IMR-90 (cell line): ENCODE measurements around the gene PIEZO2. TPM values are rescaled to one million over a fixed set of nuclear protein-coding genes. Genes with fewer than 3 reads are reported as not detected.
A peak's percentile ranks its signal among the peaks of the same experiment; 100 is the strongest.

Experiments used
- ATAC-seq: fragments of 200-7000 bp; cut with Tn5 transposase; 2 replicates; pipeline ENCODE4 v1.9.1; 2020; ENCODE audit warnings: low read depth, mild to moderate bottlenecking, moderate library complexity
- BruUV-seq: library from RNA; stranded (reverse); fragments of 400-500 nt; replicated peaks from 2 replicates; lab custom pipeline; 2021; lab: Mats Ljungman, UMichigan
- CTCF ChIA-PET: fragments of 300-600 bp; formaldehyde crosslinking; extraction: SDS; loops from one replicate; lab custom pipeline; 2021; ENCODE audit warnings: antibody characterized with exemption; lab: Yijun Ruan, JAX
- POLR2A ChIA-PET: fragments of 300-600 bp; sonication (Branson Sonifier 250); formaldehyde crosslinking; loops from one replicate; lab custom pipeline; 2022; ENCODE audit warnings: antibody characterized with exemption; ENCODE audit not compliant: unreplicated experiment; lab: Charles Lee
- DNase-seq: peaks from one replicate; pipeline ENCODE4 v3.0.0; 2013
- H2AFZ ChIP-seq: replicated peaks from 2 replicates; pipeline ENCODE3; 2013; ENCODE audit warnings: low read length, mild to moderate bottlenecking; ENCODE audit not compliant: poor library complexity
- H2AK5ac ChIP-seq: 2 replicates; pipeline ENCODE4 v1.6.1; 2013; ENCODE audit warnings: low read depth, low read length, inconsistent platforms
- H2AK9ac ChIP-seq: replicated peaks from 2 replicates; pipeline ENCODE3; 2013; ENCODE audit warnings: mild to moderate bottlenecking, low read depth, low read length, moderate library complexity; ENCODE audit not compliant: poor library complexity
- H2BK120ac ChIP-seq: 2 replicates; pipeline ENCODE4 v1.6.1; 2013; ENCODE audit warnings: low read depth, low read length, inconsistent platforms
- H2BK15ac ChIP-seq: 3 replicates; pipeline ENCODE4 v1.6.1; 2013; ENCODE audit warnings: low read depth, low read length, inconsistent platforms
- H2BK20ac ChIP-seq: 2 replicates; pipeline ENCODE4 v1.6.1; 2013; ENCODE audit warnings: low read depth, mild to moderate bottlenecking, inconsistent platforms, low read length, moderate library complexity
- H2BK5ac ChIP-seq: 2 replicates; pipeline ENCODE4 v1.6.1; 2013; ENCODE audit warnings: mild to moderate bottlenecking, low read depth, low read length, inconsistent platforms; ENCODE audit not compliant: poor library complexity, severe bottlenecking
- H3K14ac ChIP-seq: replicated peaks from 2 replicates; pipeline ENCODE4 v1.6.1; 2013; ENCODE audit warnings: low read depth, low read length, inconsistent platforms
- H3K18ac ChIP-seq: 2 replicates; pipeline ENCODE4 v1.6.1; 2013; ENCODE audit warnings: low read depth, low read length, control low read depth
- H3K23ac ChIP-seq: 2 replicates; pipeline ENCODE4 v1.6.1; 2013; ENCODE audit warnings: low read depth, low read length, inconsistent platforms
- H3K27ac ChIP-seq: 2 replicates; pipeline ENCODE4 v1.5.1; 2013; ENCODE audit warnings: mild to moderate bottlenecking, control low read depth, low read length; ENCODE audit not compliant: insufficient read depth
- H3K27me3 ChIP-seq: 2 replicates; pipeline ENCODE4 v1.6.1; 2013; ENCODE audit warnings: low read length; ENCODE audit not compliant: control insufficient read depth, insufficient read depth
- H3K36me3 ChIP-seq: 2 replicates; pipeline ENCODE4 v1.6.1; 2013; ENCODE audit warnings: low read length, mixed read lengths; ENCODE audit not compliant: control insufficient read depth, insufficient read depth
- H3K4ac ChIP-seq: 2 replicates; pipeline ENCODE4 v1.6.1; 2013; ENCODE audit warnings: low read depth, low read length, inconsistent platforms
- H3K4me1 ChIP-seq: 2 replicates; pipeline ENCODE4 v1.6.1; 2013; ENCODE audit warnings: low read length, mixed read lengths; ENCODE audit not compliant: control insufficient read depth, insufficient read depth
- H3K4me2 ChIP-seq: 2 replicates; pipeline ENCODE4 v1.6.1; 2013; ENCODE audit warnings: low read depth, mild to moderate bottlenecking, control low read depth, low read length, moderate library complexity
- H3K4me3 ChIP-seq: 2 replicates; pipeline ENCODE4 v1.5.1; 2013; ENCODE audit warnings: low read depth, mild to moderate bottlenecking, control low read depth, low read length, moderate library complexity; ENCODE audit not compliant: insufficient read depth
- H3K56ac ChIP-seq: 2 replicates; pipeline ENCODE4 v1.6.1; 2013; ENCODE audit warnings: low read length, inconsistent platforms; ENCODE audit not compliant: insufficient read depth; ENCODE audit errors: extremely low read depth
- H3K79me1 ChIP-seq, 2 experiments: 2 replicates each; pipeline ENCODE4 v1.6.1; 2013; ENCODE audit warnings: low read length in 2 of 2, inconsistent platforms in 1 of 2, low read depth in 1 of 2
- H3K9ac ChIP-seq: 2 replicates; pipeline ENCODE4 v1.6.1; 2013; ENCODE audit warnings: low read depth, low read length, control low read depth
- H3K9me1 ChIP-seq: 2 replicates; pipeline ENCODE4 v1.6.1; 2013; ENCODE audit warnings: low read length, inconsistent platforms; ENCODE audit not compliant: insufficient read depth
- H3K9me3 ChIP-seq: 2 replicates; pipeline ENCODE4 v1.6.1; 2013; ENCODE audit warnings: low read length; ENCODE audit not compliant: control insufficient read depth, insufficient read depth
- H4K20me1 ChIP-seq: 2 replicates; pipeline ENCODE4 v1.6.1; 2013; ENCODE audit warnings: low read length, inconsistent platforms; ENCODE audit not compliant: insufficient read depth
- H4K5ac ChIP-seq: 2 replicates; pipeline ENCODE4 v1.6.1; 2013; ENCODE audit warnings: mild to moderate bottlenecking, low read depth, low read length, control low read depth
- H4K8ac ChIP-seq, 2 experiments: 2 replicates each; pipeline ENCODE4 v1.6.1; 2013; ENCODE audit warnings: low read depth in 2 of 2, low read length in 2 of 2, control low read depth in 1 of 2, inconsistent platforms in 1 of 2
- H4K91ac ChIP-seq: 2 replicates; pipeline ENCODE4 v1.6.1; 2013; ENCODE audit warnings: low read depth, low read length, inconsistent platforms; ENCODE audit not compliant: insufficient read depth
- CEBPB ChIP-seq: IDR thresholded peaks from 2 replicates; pipeline ENCODE4 v1.6.1; 2012; ENCODE audit warnings: low read depth, low read length, improper control_type of control experiment
- CHD1 ChIP-seq: IDR thresholded peaks from 2 replicates; pipeline ENCODE4 v1.6.1; 2012; ENCODE audit warnings: low read depth, low read length, improper control_type of control experiment
- MAFK ChIP-seq: IDR thresholded peaks from 2 replicates; pipeline ENCODE4 v1.6.1; 2012; ENCODE audit warnings: low read depth, low read length, improper control_type of control experiment
- MAZ ChIP-seq: IDR thresholded peaks from 2 replicates; pipeline ENCODE4 v1.6.1; 2012; ENCODE audit warnings: low read depth, mild to moderate bottlenecking, low read length, improper control_type of control experiment, moderate library complexity, borderline replicate concordance
- MXI1 ChIP-seq: IDR thresholded peaks from 2 replicates; pipeline ENCODE4 v1.6.1; 2012; ENCODE audit warnings: low read depth, mild to moderate bottlenecking, low read length, moderate library complexity, borderline replicate concordance
- NFE2L2 ChIP-seq: fragments of 150-350 bp; IDR thresholded peaks from 2 replicates; pipeline ENCODE4 v1.6.1; 2016; ENCODE audit warnings: low read depth, mild to moderate bottlenecking, low read length
- RAD21 ChIP-seq: IDR thresholded peaks from 2 replicates; pipeline ENCODE4 v1.6.1; 2012; ENCODE audit warnings: low read length, improper control_type of control experiment
- SMC3 ChIP-seq: fragments of 150-350 bp; IDR thresholded peaks from 2 replicates; pipeline ENCODE4 v1.6.1; 2016; ENCODE audit warnings: low read depth, mild to moderate bottlenecking, antibody characterized with exemption, low read length, moderate library complexity
- WGBS, 2 experiments: methylation state at CpG; one replicate each; pipeline versions ENCODE4 v1.1.5 to v1.1.7; 2013; ENCODE audit warnings: missing lambda C conversion rate in 2 of 2; ENCODE audit not compliant: insufficient read length in 1 of 2; ENCODE audit errors: extremely low coverage in 2 of 2; 5-methylcytosine and 5-hydroxymethylcytosine counted together
- dilution Hi-C: fragments of 300-500 bp; cut with HindIII; formaldehyde crosslinking; loops from one replicate; pipeline ENCODE4 v1.14.3; 2018; ENCODE audit warnings: low sequenced_read_pairs; ENCODE audit not compliant: unreplicated experiment
- in situ Hi-C: fragments of 300-500 bp; cut with MboI; formaldehyde crosslinking; loops from 3 replicates; pipeline ENCODE4 v1.14.3; 2019; ENCODE audit warnings: low sequenced_read_pairs, inconsistent platforms, mixed read lengths
- intact Hi-C: fragments of 100-400 bp; cut with micrococcal nuclease; formaldehyde crosslinking; loops from 2 replicates; pipeline ENCODE4 v1.10.0; 2022
- polyA plus RNA-seq, 3 experiments: library from polyadenylated mRNA; depleted of rRNA; stranded (reverse); fragments of >200 nt; gene quantifications; 2 replicates each; pipeline ENCODE4 v1.2.3, GENCODE V29; 2012; ENCODE audit warnings: low replicate concordance in 1 of 3
- total RNA-seq: library from RNA; depleted of rRNA; stranded (reverse); fragments of >200 nt; gene quantifications from 2 replicates; pipeline ENCODE4 v1.2.3, GENCODE V29; 2012
- TF ChIP-seq, protein P1 (sequence below): fragments of 150-350 bp; IDR thresholded peaks from 2 replicates; pipeline ENCODE4 v1.6.1; 2017; ENCODE audit warnings: mild to moderate bottlenecking, antibody characterized with exemption, low read length, low read depth

Gene PIEZO2
- total and polyA plus RNA-seq, 2 of the 4 experiments (the other 2 are of a cell fraction): 2.4 to 4.1 TPM

- H3K4me2 ChIP-seq: no peak overlapping the region
- H3K56ac ChIP-seq: no peak overlapping the region
- no peak overlapping the region for H3K4ac ChIP-seq
- no peaks in the 10 kb centered on the region for H3K9me3 ChIP-seq
- H3K4me3 ChIP-seq: no peak overlapping the region
- ChIA-PET CTCF (no interaction called here), POLR2A (no interaction called here)
- peaks cover 8% of the 10 kb centered on the region for H3K9me1 ChIP-seq
- H3K9ac ChIP-seq: no peak overlapping the region
- H2AK5ac ChIP-seq: no peak overlapping the region
- TF ChIP-seq NFE2L2: no peak
- TF ChIP-seq CHD1: no peak
- TF ChIP-seq CEBPB: no peak
- TF ChIP-seq, protein P1, sequence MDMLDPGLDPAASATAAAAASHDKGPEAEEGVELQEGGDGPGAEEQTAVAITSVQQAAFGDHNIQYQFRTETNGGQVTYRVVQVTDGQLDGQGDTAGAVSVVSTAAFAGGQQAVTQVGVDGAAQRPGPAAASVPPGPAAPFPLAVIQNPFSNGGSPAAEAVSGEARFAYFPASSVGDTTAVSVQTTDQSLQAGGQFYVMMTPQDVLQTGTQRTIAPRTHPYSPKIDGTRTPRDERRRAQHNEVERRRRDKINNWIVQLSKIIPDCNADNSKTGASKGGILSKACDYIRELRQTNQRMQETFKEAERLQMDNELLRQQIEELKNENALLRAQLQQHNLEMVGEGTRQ: no peak
- no peak for TF ChIP-seq SMC3
- no peak for TF ChIP-seq MXI1
- no peak for TF ChIP-seq MAFK
- TF ChIP-seq RAD21: no peak
- TF ChIP-seq MAZ: no peak
- peak overlapping the region; percentile 26; the same call in 1 of the 2 replicates for H2BK120ac ChIP-seq
- H4K20me1 ChIP-seq: no peaks in the 10 kb centered on the region
- H2BK15ac ChIP-seq: no peak overlapping the region
- dilution Hi-C loops: no loop called here
- no peak overlapping the region for H4K5ac ChIP-seq
- no peak overlapping the region for H4K91ac ChIP-seq
- no peak overlapping the region for H2AK9ac ChIP-seq
- in situ Hi-C loops: no loop called here
- intact Hi-C loops: no loop called here
- H4K8ac ChIP-seq: no peak overlapping the region
- BruUV-seq: no TSS peak
- no peaks in the 10 kb centered on the region for H3K36me3 ChIP-seq
- H3K27me3 ChIP-seq: no peaks in the 10 kb centered on the region
- H3K23ac ChIP-seq: no peak overlapping the region
- no peak overlapping the region for H3K27ac ChIP-seq
- ATAC-seq (no peak), DNase-seq (no peak)
- peaks cover 6% of the 10 kb centered on the region for H3K4me1 ChIP-seq
- H2BK20ac ChIP-seq: peak overlapping the region; percentile 37; the same call in 1 of the 2 replicates
- peaks cover 0 to 12% of the 10 kb centered on the region in 2 experiments; a peak in 2 of 4 replicates for H3K79me1 ChIP-seq
- no peak overlapping the region for H2BK5ac ChIP-seq
- H2AFZ ChIP-seq: no peak overlapping the region
- no peak overlapping the region for H3K18ac ChIP-seq
- H3K14ac ChIP-seq: no peak overlapping the region
- no CpG with 5 or more reads among the region's 6 CpGs for WGBS, 2 experiments
Measured at GRCh38 chr18:11009147-11009546, 140.2 kb downstream of the PIEZO2 start.
